NCI-H774 (cell line): ENCODE measurements around the gene TULP1.
A peak's percentile ranks its signal among the peaks of the same experiment; 100 is the strongest.
"Not testable (repeated sequence)": the region's sequence is repeated elsewhere in the genome, so short reads cannot be mapped to it uniquely, and the experiment has no call there.

Experiments
- DNase-seq: peaks from one replicate; lab custom pipeline; 2025; lab: John Stamatoyannopoulos, UW

The TULP1 gene

DNA sequence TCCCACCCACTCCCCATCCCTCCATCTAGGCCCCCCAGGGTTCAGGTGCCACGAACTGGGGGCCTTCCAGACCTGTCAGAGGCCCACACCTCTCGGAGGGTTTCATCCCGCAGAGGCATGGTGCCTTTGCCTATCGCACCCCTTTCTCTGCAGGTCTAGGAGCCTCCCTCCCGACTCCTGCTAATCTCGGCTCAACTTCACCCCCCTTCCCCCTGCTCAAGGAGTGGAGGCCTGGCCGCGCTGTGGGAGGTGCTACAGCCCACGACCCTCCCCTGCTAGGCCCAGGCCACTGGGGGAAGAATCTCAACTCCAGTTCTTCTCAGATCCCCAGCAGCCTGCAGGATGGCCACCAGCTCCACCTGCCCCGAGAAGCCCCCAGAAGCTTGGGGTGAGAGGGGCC lies at the start of gene TULP1:
TULP1 (minus strand) TSS at position 157 of the 400 bp plus-strand sequence; CDS start at position 119, 38 bp downstream.
- no peak for DNase-seq

GRCh38 chr6:35562060-35562459 lies 49.4 kb upstream of the TULP1 start:
- no peak for DNase-seq

DNA sequence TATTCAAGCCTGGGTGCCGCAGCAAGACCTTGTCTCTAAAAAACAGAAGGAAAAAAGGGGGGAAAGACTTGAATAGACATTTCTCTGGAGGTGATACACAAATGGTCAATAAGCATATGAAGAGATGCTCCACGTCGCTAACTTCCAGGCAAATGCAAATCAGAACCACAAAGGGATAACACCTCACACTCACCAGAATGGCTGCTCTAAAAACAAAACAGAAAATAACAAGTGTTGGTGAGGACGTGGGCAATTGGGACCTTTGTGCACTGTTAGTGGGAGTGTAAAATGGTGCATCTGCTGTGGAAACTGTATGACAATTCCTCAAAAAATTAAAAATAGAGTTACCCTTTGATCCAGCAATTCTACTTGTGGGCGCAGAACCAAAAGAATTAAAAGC lies 48.4 kb upstream of the TULP1 start:
- DNase-seq, result no peak

GRCh38 chr6:35558571-35558970 lies 45.9 kb upstream of the TULP1 start:
- DNase-seq, result no peak

DNA sequence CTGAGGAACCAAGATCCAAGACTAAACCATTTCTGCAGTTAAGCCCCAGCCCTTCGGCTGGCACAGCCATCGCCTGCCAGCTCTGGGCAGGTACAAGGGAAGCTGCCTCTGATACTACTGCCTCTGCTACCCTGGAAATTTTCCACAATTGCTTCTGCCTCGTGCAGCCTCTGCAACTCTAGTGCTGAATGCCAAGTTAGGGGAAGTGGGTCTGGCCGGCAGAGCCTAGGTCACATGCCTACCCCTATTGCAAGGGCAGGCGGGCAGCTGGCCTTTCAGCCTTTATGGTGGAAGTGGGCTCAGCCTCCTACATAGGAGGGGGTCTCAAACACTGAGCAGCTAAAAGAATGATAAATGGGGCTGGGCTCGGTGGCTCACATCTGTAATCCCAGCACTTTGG lies 44.5 kb upstream of the TULP1 start:
- DNase-seq, result no peak

GRCh38 chr6:35554811-35555210 lies 42.1 kb upstream of the TULP1 start:
- DNase-seq, result no peak

GRCh38 chr6:35553315-35553714 lies 40.6 kb upstream of the TULP1 start:
- no peak for DNase-seq

- DNase-seq, result no peak
Observed at GRCh38 chr6:35552285-35552917, 39.7 kb upstream of the TULP1 start.

DNA sequence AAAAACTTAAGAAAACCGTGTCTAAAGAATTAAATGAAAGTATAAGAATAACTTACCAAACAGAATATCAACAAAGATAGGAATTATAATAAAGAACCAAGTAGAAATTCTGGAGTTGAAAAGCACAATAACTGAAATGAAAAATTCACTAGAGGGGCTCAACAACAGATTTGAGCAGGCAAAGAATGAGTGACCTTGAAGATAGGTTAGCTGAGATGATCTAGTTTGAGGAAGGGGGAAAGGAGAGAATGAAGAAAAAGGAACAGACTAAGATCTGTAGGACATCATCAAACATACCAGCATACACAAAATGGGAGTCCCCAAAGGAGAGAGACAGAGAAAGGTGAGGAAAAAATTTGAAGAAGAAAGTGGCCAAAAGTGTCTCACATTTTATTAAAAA lies 37.7 kb upstream of the TULP1 start:
- DNase-seq, result no peak

DNA sequence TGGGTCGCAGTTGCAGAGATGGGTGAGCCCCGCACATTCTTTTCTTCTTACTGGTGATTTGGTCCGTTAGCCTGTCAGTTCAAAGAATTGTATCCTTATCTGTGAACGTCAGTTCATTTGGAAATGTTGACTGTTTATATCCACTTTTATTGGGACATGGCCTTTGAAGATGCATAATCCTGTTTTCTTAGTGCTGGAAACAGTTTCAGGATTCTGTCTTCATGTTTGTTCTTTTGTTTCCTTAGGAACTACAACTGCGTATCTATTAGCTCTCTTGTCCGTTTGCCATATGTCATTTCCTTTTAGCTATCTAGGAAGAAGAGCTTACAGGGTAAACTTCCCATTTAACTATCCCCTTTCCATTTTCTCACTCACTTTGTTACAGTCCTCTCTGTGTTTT lies 35.0 kb upstream of the TULP1 start:
- no peak for DNase-seq

DNA sequence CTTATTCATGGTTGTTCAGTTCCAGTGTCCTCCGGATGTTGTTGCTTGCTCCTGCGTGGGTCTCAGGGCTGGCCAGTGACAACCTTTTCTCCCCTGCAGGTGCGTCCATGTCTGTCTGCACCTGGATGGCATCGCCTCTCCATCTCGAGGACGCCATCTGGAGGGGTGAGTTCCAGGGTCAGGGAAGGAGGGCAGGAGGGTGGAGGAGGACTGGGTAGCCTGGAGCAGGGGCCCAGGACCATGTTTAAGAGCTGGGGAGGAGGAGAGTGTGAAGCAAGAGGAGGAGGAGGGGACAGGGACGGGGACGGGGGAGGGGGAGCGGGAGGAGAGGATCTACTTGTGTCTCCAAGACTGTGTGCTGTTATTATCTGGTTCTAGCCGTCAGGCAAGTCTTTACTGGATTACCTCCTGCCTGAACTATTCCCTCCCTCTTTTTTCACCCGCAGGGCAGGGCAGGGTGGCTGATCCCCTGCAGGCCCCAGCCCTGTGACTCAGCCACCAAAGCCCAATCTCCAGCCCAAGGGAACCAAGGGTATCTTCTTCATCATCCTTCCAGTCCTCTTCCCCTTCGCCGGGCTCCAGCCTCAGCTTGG lies 32.2 kb upstream of the TULP1 start:
- DNase-seq, result no peak

DNA sequence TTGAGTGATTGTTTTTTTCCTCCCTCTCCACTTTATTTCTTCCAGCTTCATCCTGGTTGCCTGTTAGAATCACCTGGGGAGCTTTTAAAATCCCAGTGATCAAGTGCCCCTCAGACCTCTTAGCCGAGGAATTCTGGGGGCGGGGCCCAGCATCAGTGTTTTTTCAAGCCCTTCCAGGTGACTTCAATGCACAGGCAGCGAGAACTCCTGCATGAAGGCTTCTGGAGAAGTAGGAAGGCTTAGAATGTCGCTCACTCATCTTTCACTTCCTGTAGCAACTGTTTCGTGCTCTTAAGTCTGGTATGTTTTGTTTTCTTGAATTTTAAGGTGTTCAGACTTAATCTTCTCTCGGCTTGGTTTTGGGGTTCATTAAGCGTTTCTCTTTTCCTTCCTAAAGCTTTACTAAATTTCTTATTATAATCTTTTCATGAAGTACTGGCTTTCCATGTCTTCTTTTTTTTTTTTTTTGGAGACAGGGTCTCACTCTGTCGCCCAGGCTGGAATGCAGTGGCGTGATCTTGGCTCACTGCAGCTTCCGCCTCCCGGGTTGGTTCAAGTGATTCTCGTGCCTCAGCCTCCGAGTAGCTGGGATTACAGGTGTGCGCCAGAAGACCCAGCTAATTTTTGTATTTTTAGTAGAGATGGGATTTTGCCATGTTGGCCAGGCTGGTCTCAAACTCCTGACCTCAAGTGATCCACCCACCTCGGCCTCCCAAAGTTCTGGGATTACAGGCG lies 30.9 kb upstream of the TULP1 start:
- DNase-seq, result no peak

GRCh38 chr6:35541836-35542235 lies 29.1 kb upstream of the TULP1 start:
- DNase-seq, result no peak

- DNase-seq, result no peak
Observed at GRCh38 chr6:35539223-35539622, 26.5 kb upstream of the TULP1 start.

DNA sequence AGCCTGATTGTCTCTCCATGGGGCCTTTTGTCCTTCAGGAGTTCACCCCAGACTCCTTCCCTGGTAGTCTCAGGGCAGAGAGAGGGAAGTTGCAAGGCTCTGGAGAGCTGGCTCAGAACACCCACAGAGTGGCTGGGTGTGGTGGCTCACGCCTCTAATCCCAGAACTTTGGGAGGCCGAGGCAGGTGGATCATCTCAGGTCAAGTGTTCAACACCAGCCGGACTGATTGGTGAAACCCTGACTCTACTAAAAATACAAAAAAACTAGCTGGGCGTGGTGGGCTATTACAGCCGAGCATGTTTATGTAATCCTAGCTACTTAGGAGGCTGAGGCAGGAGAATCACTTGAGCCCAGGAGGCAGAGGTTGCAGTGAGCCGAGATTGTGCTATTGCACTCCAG lies 23.2 kb upstream of the TULP1 start:
- not testable (repeated sequence) for DNase-seq

- DNase-seq, result no peak
Observed at GRCh38 chr6:35534407-35535170, 21.9 kb upstream of the TULP1 start.

- DNase-seq, result no peak
Observed at GRCh38 chr6:35533981-35534380, 21.3 kb upstream of the TULP1 start.

GRCh38 chr6:35532126-35532525 lies 19.4 kb upstream of the TULP1 start:
- DNase-seq, result no peak

DNA sequence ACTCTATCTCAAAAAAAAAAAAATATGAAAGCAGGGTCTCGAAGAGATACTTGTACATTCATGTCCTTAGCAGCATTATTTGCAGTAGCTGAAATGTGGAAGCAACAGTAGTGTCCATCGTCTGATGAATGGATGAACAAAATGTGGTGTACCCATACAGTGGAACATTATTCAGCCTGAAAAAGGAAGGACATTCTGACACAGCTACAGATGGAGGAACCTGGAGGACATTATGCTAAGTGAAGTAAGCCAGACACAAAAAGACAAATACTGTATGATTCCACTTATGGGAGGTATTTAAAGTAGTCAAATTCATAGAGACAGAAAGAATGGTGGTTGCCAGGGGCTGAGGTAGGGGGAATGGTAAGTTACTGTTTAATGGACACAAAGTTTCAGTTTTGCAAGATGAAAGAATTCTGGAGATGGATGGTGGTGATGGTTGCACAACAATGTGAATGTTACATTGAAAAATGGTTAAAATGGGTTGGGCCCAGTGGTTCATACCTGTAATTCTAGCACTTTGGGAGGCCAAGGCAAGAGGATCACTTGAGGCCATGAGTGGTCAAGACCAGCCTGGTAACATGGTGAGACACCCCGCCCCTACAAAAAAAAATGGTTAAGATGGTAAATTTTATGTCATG lies 11.8 kb upstream of the TULP1 start:
- DNase-seq, result no peak

- peak; percentile 33 for DNase-seq
Observed at GRCh38 chr6:35522660-35523658, 10.3 kb upstream of the TULP1 start.

GRCh38 chr6:35522151-35522550 lies 9.5 kb upstream of the TULP1 start:
- no peak for DNase-seq
